Motor neuron (in vitro differentiated cells): ENCODE data around the gene FGGY. TPM values are rescaled to one million over a fixed set of nuclear protein-coding genes. Genes with fewer than 3 reads are reported as not detected.
"Not testable (repeated sequence)": the region's sequence is repeated elsewhere in the genome, so short reads cannot be mapped to it uniquely, and the experiment has no call there.

Experiments
- ATAC-seq, 8 experiments: fragments of 200-7000 bp; cut with Tn5 transposase; replicated peaks in 6 of 8; 2 replicates each; pipeline ENCODE4 v1.8.0; 2021; ENCODE audit warnings: mild to moderate bottlenecking in 8 of 8, moderate library complexity in 8 of 8
- H3K27ac ChIP-seq, 2 donors: fragments of 250-450 bp; sonication (Bioruptor Pico); 2 replicates each; pipeline ENCODE4 v1.9.0; 2021; ENCODE audit warnings: antibody characterized with exemption in 2 of 2, mild to moderate bottlenecking in 2 of 2, moderate library complexity in 1 of 2
- H3K4me1 ChIP-seq, 2 donors: fragments of 250-450 bp; sonication (Bioruptor Pico); replicated peaks in 1 of 2; 2 replicates each; pipeline ENCODE4 v1.6.1; 2021; ENCODE audit warnings: antibody characterized with exemption in 2 of 2, mild to moderate bottlenecking in 2 of 2, moderate library complexity in 1 of 2
- H3K4me3 ChIP-seq, 5 donors: fragments of 250-450 bp; sonication (Bioruptor Pico); 2 replicates each; pipeline ENCODE4 v1.9.0; 2021; ENCODE audit warnings: antibody characterized with exemption in 5 of 5, mild to moderate bottlenecking in 5 of 5, moderate library complexity in 4 of 5
- WGBS, 10 experiments: fragments of 450-650 bp; shearing (Covaris generic); methylation state at CpG; one replicate each; pipeline ENCODE4 v1.0.0; 2022; 5-methylcytosine and 5-hydroxymethylcytosine counted together
- in situ Hi-C, 9 experiments: fragments of 400-800 bp; cut with MboI; loops; one replicate each; pipeline ENCODE4 v1.15.0; 2021; ENCODE audit warnings: low sequenced_read_pairs in 9 of 9, low pct_unique_long_range_greater_than_20kb in 2 of 9; ENCODE audit not compliant: unreplicated experiment in 9 of 9
- total RNA-seq, 8 experiments: library from RNA; unstranded; fragments of 300-600 nt; gene quantifications; 2 replicates each; pipeline versions ENCODE4 v1.2.3 to v1.2.4, GENCODE V29; 2022

The FGGY gene
- total RNA-seq, 8 experiments from 2014 or later: 8.4 to 33.0 (median 18.6) TPM

DNA sequence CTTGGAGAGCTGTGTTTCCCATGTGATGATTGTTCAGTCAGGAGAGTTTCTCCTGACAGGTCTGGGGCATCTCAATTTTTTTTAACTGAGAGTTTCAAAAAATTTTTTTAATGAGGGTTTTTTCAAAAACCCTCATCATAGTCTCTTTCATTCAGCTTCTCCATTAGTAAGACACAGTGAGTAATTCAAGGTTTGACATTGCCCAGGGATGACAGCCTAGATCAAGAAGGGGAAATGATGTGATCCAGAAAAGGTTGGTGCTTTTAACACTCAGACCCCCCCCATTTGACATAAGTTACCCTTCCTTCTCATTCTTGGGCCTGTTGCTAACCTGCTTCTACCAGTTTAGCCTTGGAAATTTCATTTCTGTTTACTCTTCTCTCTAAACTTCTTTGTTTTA is 328.5 kb downstream of the FGGY start:
- H3K27ac ChIP-seq: no peak overlapping the region
- in situ Hi-C loops: no loop called here
- no peaks in the 10 kb centered on the region for H3K4me1 ChIP-seq
- ATAC-seq: no peak
- H3K4me3 ChIP-seq: no peak overlapping the region

DNA sequence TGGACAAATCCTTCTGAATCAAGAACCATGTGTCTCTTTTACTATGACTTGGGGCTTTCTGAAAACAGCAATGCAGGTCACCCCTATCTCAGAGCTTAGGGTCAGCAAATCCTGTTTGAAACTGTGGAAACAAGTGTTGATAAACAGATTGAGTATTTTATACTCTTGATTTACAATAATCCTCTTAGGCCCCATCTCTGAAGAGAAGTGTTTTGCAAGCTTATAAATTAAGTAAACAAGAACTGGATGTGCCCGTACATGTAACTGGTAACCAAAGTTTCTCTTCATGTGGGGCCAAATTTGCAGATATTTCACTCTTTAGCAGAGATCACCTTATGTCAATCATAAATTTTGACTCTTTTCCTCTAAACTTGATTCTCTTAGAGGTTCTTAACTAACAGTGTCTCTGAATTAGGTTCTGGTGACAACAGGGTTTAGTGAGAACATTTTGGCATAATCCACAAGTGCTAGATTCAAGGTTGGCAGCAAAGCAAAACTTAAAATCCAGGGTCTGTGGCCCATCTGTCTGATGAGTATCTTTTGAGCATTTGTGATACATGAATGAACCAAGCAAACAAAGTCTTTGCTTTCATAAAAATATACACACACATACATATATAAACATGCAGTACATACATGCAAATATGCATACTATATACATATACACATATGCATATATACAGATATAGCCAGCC is 334.8 kb downstream of the FGGY start:
- in situ Hi-C loops: no loop called here
- H3K27ac ChIP-seq: no peak overlapping the region
- ATAC-seq: peak in 1 of 8 experiments; percentile 87
- WGBS, 10 experiments: 71 to 100% (median 87%) methylated on average over 1 of the region's 1 CpG; no CpG with 5 or more reads in 4 of the 10 experiments
- no peak overlapping the region for H3K4me3 ChIP-seq
- peaks cover 10 to 12% of the 10 kb centered on the region in 2 donors for H3K4me1 ChIP-seq

GRCh38 chr1:59635097-59635496 is 338.2 kb downstream of the FGGY start:
- in situ Hi-C loops: no loop called here

DNA sequence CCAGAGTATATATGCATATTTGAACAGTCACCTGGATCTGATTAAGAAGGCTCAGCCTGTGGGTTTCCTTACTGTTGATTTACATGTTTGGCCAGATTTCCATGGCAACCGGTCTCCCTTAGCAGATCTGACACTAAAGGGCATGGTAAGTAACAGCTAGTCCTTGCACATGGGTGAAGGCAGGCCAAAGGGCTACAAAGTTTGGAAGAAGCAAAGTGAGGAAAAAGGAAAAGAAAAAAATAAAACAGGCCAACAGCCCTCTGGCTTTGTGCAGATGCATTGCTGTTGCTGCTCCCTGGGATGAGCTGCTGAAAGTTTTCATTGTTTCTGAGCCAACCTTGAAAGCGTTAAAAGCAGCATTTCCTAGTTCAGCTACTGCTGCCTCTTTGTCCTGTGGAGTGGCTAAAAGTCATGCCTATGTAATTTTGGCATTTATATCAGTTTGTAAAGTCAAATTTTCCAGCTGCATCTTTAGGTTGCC is 341.4 kb downstream of the FGGY start:
- in situ Hi-C loops: no loop called here
- 0 to 83% (median 63%) methylated on average over 1 to 2 of the region's 2 CpGs; no CpG with 5 or more reads in 3 of the 10 experiments for WGBS, 10 experiments
- Histone ChIP-seq H3K4me1 (peaks cover 18 to 19% of the 10 kb centered on the region in 2 donors), H3K27ac (no peak overlapping the region), H3K4me3 (no peak overlapping the region)
- peak in 5 of 8 experiments; percentile 32 to 99 (median 93) for ATAC-seq

More at GRCh38 chr1:59635097-59635496, 338.2 kb downstream of the FGGY start:
- no peak overlapping the region for H3K4me3 ChIP-seq
- WGBS, 10 experiments: 27 to 74% (median 47%) methylated on average over 1 to 2 of the region's 2 CpGs
- peak in 6 of 8 experiments; percentile 26 to 67 (median 42) for ATAC-seq
- H3K4me1 ChIP-seq: peaks cover 18 to 19% of the 10 kb centered on the region in 2 donors
- H3K27ac ChIP-seq: no peak overlapping the region

DNA sequence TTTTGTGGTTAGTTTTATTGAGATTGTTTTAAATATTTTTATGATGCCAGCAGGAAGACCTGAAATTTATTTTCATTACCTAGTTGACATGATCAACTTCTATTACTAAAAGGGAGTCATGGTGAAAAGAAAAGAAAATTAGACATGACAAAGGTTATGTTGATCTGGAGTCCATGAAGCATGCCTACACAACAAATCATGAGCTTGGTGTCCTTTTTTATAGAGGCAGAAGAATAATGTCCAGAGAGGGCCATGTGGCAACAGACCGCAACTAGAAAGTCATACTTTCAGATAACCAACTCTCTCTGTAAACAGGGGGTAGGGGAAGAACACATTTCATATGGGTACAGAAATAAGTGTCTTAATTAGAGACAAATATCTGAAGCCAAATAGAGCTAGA is 342.4 kb downstream of the FGGY start:
- Histone ChIP-seq H3K4me3 (no peak overlapping the region), H3K27ac (no peak overlapping the region), H3K4me1 (peaks cover 18 to 19% of the 10 kb centered on the region in 2 donors)
- ATAC-seq: no peak
- in situ Hi-C loops: no loop called here
- WGBS, 10 experiments: 87 to 100% (median 100%) methylated on average over 1 of the region's 1 CpG; no CpG with 5 or more reads in 5 of the 10 experiments

DNA sequence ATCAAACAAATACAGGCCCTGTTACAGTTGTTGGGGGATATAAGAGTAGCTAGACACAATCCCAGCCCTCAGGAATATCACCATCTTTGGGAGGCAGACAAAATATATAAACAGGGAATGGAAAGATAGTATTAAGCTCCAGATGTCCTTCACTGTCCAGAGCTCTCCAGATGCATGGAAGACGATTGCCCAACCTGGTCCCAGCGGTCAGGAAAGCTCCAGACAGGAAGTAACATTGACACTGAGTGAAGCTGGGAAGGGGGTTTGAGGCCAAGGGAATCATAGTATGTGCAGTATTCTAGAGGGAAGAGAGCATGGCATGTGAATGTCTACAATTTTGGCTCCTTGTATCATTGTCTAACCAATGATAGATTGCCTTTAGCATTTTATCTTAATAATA is 344.0 kb downstream of the FGGY start:
- no peak overlapping the region for H3K4me3 ChIP-seq
- H3K4me1 ChIP-seq: peaks cover 6 to 10% of the 10 kb centered on the region in 2 donors
- no peak overlapping the region for H3K27ac ChIP-seq
- ATAC-seq: no peak
- in situ Hi-C loops: no loop called here
- 0 to 100% (median 90%) methylated on average over 1 to 2 of the region's 2 CpGs; no CpG with 5 or more reads in 3 of the 10 experiments for WGBS, 10 experiments

DNA sequence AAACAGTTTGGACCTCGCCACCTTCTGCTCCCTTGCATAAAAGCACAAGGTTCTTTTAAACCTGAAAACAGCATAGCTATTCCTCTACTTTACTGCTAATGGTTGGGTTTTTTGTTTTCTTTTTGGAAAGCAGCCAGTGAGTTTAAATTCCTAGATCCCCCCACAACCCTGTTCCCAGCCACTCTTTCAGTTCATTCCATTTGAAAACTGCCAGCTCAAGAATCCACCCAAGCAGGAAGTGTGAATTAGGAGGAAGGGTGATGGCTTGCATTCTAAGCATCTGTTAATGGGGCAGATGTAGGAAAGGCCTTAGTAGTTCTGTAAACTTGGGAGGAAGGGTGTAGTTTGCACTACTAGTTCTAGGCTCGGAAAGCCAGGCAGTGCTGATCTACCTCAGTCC is 344.9 kb downstream of the FGGY start:
- H3K4me3 ChIP-seq: no peak overlapping the region
- H3K4me1 ChIP-seq: peaks cover 6 to 10% of the 10 kb centered on the region in 2 donors
- 90 to 100% (median 100%) methylated on average over 1 to 2 of the region's 2 CpGs; no CpG with 5 or more reads in 1 of the 10 experiments for WGBS, 10 experiments
- in situ Hi-C loops: no loop called here
- H3K27ac ChIP-seq: no peak overlapping the region
- no peak for ATAC-seq

DNA sequence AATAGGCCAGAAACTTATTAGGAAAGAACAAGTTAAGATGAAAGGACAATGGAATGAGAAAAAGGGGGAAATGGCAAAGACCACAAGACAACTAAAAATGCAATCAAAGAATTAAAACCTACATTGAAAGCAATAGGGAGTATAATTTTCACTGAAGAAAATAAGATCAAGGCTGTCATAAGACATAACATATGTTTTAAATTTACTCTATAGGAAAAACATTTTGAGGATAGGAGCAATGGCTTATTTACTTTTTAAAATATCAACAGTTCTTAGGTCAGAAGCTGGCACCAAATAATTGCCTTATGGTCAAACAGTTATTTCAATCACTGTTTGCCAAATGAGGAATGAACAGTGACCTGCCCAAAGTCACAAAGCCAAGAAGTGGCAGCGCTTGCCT is 346.6 kb downstream of the FGGY start:
- H3K4me1 ChIP-seq: peaks cover under 1 to 4% of the 10 kb centered on the region in 2 donors
- in situ Hi-C loops: no loop called here
- no peak overlapping the region for H3K4me3 ChIP-seq
- ATAC-seq: no peak
- no peak overlapping the region for H3K27ac ChIP-seq
- 86 to 100% (median 100%) methylated on average over 1 of the region's 1 CpG; no CpG with 5 or more reads in 3 of the 10 experiments for WGBS, 10 experiments

- WGBS, 10 experiments: 0 to 100% (median 69%) methylated on average over 1 to 2 of the region's 2 CpGs; no CpG with 5 or more reads in 2 of the 10 experiments
- no peak overlapping the region for H3K4me3 ChIP-seq
- H3K27ac ChIP-seq: no peak overlapping the region
- ATAC-seq: peak in 3 of 8 experiments; percentile 40 to 81 (median 73)
- no peaks in the 10 kb centered on the region for H3K4me1 ChIP-seq
- in situ Hi-C loops: no loop called here
These were observed 349.0 kb downstream of the FGGY start for GRCh38 chr1:59645893-59646292.

GRCh38 chr1:59653142-59653958 is 356.5 kb downstream of the FGGY start:
- WGBS, 10 experiments: 87 to 93% (median 89%) methylated on average over 2 to 3 of the region's 30 CpGs; no CpG with 5 or more reads in 3 of the 10 experiments
- in situ Hi-C loops, ATAC-seq, H3K27ac ChIP-seq, H3K4me3 ChIP-seq: not testable (repeated sequence)
- peaks cover 11 to 15% of the 10 kb centered on the region in 2 donors for H3K4me1 ChIP-seq

- peaks cover 11 to 15% of the 10 kb centered on the region in 2 donors for H3K4me1 ChIP-seq
- WGBS, 10 experiments: 59 to 100% (median 82%) methylated on average over 1 to 2 of the region's 2 CpGs
- no peak overlapping the region for H3K27ac ChIP-seq
- in situ Hi-C loops: no loop called here
- no peak for ATAC-seq
- no peak overlapping the region for H3K4me3 ChIP-seq
These were observed 357.1 kb downstream of the FGGY start for GRCh38 chr1:59653968-59654367.

DNA sequence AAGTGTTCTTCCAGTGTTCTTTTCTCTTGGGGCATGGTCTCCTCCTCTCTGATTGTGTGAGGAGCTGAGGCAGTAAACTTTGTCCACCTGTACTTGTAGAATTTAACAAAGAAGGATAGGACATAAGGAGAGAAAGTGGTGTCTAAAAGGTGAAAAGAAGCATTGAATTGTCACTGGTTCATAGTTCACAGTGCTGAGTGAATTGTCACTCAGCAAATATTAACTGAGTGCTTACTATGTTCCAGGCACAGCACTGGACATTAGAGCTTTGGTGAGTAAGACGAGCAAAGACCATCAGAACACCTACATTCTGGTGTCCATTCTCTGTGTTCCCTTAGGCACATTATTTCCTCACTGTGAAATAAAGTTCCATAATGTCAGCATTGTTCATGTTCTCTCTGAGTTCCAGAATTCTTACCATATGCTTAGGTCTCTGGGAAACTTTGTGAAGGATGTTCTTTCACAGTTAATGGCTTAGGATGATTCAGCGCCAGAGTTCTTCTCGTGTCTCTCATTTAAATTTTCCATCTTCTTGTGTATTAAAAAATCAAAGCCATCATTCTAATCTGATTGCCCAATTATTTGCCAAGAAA is 361.1 kb downstream of the FGGY start:
- in situ Hi-C loops: no loop called here
- no peak overlapping the region for H3K4me3 ChIP-seq
- no peak overlapping the region for H3K27ac ChIP-seq
- 28 to 100% (median 78%) methylated on average over 2 to 3 of the region's 3 CpGs; no CpG with 5 or more reads in 1 of the 10 experiments for WGBS, 10 experiments
- H3K4me1 ChIP-seq: peaks cover 17 to 18% of the 10 kb centered on the region in 2 donors
- ATAC-seq: no peak

GRCh38 chr1:59664166-59664565 is 367.3 kb downstream of the FGGY start:
- 22 to 100% (median 58%) methylated on average over 1 to 6 of the region's 6 CpGs for WGBS, 10 experiments
- peak overlapping the region in 1 of 2 donors; percentile 9 for H3K27ac ChIP-seq
- H3K4me1 ChIP-seq: peaks cover 12 to 34% of the 10 kb centered on the region in 2 donors
- in situ Hi-C loops: no loop called here
- peak in 3 of 8 experiments; percentile 78 to 89 (median 87) for ATAC-seq
- no peak overlapping the region for H3K4me3 ChIP-seq
